HFF-Myc (cell line): ENCODE data around the gene AURKAIP1.

Source experiments
- DNase-seq: peaks from one replicate; pipeline ENCODE4 v3.0.0-alpha.2; 2011; ENCODE audit warnings: low read depth; ENCODE audit errors: extremely low read depth
- H3K4me3 ChIP-seq: replicated peaks from 2 replicates; pipeline ENCODE4 v1.5.1; 2011; ENCODE audit warnings: low read depth, mild to moderate bottlenecking, control low read depth, low read length
- CTCF ChIP-seq: IDR thresholded peaks from 2 replicates; pipeline ENCODE4 v1.5.1; 2012; ENCODE audit warnings: mild to moderate bottlenecking, low read depth, low read length, control low read depth; ENCODE audit errors: missing control alignments

Gene AURKAIP1

GRCh38 chr1:1358433-1359271, 16.4 kb downstream of the AURKAIP1 start, which contains the start of gene MXRA8:
MXRA8 (minus strand) TSS chr1:1358555; CDS start chr1:1358504, 51 bp downstream.
- no peak for DNase-seq
- H3K4me3 ChIP-seq: peak within 1 kb of the TSS; percentile 77
- TF ChIP-seq CTCF: no peak

- TF ChIP-seq CTCF: no peak
- H3K4me3 ChIP-seq: peak overlapping the region; percentile 77
- DNase-seq: no peak
Measured at GRCh38 chr1:1357871-1358432, 17.1 kb downstream of the AURKAIP1 start.

GRCh38 chr1:1356796-1357401, 18.1 kb downstream of the AURKAIP1 start:
- H3K4me3 ChIP-seq: peak overlapping the region; percentile 77
- DNase-seq: no peak

GRCh38 chr1:1356166-1356795, 18.7 kb downstream of the AURKAIP1 start:
- TF ChIP-seq CTCF: no peak
- DNase-seq: no peak
- peak overlapping the region; percentile 77 for H3K4me3 ChIP-seq

More at GRCh38 chr1:1356796-1357401, 18.1 kb downstream of the AURKAIP1 start:
- TF ChIP-seq CTCF: no peak

- TF ChIP-seq CTCF: no peak
- H3K4me3 ChIP-seq: peak overlapping the region; percentile 25; the same call in 1 of the 2 replicates
- DNase-seq: no peak
Measured at GRCh38 chr1:1355416-1355815, 19.6 kb downstream of the AURKAIP1 start.
